ENCODE results near the gene FYB1. TPM values are rescaled to one million over a fixed set of nuclear protein-coding genes. Genes with fewer than 3 reads are reported as not detected.
A peak's percentile ranks its signal among the peaks of the same experiment; 100 is the strongest.

The FYB1 gene
- polyA plus RNA-seq, 12 donors, result 1.6 to 10.5 (median 2.2) TPM; not detected in 1

- no peak for DNase-seq
Measured at GRCh38 chr5:39160576-39161213, 58.7 kb downstream of the FYB1 start.

DNA sequence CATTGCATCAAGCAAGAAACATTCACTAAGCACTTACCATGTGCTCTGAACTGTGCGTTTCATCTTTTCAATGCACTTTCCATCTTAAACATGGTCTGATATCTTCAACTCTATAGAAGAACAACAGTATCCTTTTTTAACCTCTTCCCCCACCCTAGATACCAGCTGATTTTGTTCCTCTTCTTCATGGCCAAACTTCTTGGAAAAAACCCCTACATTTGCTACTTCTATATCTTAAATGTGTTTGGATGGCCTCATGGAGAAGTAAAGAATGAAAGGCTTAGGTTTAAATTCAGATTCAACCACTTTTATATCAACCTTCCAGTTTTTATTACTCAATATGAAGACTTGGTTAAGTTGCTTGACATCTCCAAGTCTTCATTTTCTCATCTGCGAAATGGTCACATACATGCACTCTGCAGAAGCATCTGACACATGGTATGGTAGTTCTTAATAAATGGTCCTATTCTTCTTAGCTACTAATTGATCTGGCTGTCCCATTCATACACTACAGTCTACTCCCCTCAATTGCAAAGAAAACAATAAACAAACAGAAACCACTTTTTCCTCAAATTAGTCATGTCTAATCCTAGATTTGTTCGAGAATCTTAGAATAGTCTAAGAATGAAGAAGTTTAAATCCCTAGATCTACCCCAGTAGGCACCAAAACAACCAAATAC is 59.4 kb downstream of the FYB1 start:
- DNase-seq, result no peak

DNA sequence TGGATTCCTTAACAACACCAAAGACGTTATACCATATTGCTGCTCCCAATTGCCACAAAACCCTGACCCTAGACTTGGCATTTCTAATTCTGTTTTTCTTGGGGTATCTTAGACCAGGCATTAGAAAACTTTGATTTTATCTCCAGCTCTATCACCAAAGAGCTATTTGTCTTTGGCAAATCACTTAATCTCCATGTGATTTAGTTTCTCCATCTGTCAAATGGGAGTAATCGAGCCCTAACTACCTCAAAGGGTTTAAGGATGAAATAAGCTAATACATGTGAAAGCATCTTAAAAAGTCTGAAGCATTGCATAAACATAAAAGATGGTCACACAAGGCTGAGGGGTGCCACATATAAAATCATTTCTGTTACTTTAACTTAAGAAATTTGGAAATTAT is 60.6 kb downstream of the FYB1 start:
- no peak for DNase-seq

- no peak for DNase-seq
Measured at GRCh38 chr5:39158127-39158593, 61.2 kb downstream of the FYB1 start.

DNA sequence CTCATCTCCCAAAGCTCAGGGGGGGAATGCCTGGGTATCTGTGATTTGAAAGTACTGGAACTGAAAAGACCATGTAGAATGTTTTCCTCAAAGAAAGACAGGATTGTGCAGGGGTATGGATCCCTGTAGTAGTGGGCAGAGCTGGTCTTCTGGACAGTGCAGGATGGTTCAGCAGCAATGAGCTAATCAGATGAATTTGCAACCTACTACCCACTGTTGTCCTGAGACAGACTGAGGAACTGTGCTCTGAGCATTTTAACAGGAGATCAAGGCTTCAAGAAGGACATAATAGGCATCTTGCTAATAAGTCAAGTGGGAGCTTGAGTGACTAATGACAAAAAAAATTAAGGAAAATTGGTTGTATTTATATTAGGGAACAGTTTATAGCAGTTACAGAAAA is 61.7 kb downstream of the FYB1 start:
- DNase-seq, result no peak

DNA sequence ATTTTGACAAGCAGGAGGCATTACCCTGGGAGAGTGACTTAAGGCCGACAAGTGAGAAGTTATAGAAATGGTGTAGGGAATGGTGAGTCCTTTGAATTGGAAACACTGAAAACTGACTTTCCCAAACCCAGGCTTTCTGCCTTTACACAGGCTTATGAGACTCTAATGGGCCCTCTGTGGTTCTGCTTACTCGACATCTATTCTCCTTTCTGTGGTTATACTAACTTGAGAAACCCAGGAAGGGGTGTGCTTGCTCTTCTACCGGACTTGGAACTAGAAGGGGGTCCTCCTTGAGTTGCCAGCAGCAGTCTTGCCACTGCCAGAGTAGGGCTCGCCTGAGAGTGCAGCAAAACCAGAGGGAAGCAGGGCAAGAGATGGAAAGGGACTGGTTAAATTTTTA is 63.3 kb downstream of the FYB1 start:
- no peak for DNase-seq

DNA sequence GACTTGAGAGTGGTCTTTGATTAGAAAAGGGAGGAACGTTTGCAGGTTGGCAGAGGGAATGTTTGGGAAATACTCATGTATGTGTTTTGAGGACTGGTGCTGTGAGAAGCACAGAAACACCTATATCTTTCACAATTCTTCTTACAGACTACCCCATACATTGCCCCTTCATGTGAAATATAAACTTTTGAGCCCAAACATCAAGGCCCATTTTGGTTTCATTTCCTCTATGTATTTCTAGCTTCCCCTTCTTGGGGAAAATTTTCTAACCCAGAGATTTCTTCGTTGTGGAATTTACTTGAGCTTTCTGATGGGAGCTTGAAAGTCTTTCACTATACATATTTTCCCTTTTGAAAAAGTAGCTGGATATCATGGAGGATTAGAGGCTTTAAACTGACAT is 67.6 kb downstream of the FYB1 start:
- no peak for DNase-seq

- DNase-seq, result no peak
Measured at GRCh38 chr5:39149966-39150365, 69.4 kb downstream of the FYB1 start.

DNA sequence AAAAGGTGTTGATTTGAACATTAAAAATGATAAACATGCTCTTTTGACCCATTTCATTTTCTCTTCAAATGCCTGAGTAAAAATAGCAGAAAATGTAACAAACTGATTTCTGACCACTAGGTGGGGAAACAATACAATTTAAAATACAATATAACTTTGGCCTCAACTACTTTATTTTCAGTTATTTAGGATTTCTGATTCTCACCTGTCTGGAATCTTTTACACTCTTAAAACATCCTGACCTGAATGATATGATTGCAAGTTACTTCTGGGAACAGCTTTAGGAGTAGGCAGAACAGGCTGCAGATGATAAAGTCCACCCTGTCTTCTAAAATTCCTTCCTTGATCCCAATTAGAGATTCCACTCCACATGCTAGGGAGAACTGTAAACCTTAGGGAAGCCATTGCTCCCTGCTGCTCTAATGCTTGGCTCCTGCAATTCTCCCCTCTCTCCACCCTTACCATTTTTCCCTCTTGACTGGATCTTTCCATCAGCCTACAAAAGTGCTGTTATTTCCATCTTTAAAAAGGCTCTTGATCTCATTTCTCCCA is 70.3 kb downstream of the FYB1 start:
- peak; percentile 25 for DNase-seq

DNA sequence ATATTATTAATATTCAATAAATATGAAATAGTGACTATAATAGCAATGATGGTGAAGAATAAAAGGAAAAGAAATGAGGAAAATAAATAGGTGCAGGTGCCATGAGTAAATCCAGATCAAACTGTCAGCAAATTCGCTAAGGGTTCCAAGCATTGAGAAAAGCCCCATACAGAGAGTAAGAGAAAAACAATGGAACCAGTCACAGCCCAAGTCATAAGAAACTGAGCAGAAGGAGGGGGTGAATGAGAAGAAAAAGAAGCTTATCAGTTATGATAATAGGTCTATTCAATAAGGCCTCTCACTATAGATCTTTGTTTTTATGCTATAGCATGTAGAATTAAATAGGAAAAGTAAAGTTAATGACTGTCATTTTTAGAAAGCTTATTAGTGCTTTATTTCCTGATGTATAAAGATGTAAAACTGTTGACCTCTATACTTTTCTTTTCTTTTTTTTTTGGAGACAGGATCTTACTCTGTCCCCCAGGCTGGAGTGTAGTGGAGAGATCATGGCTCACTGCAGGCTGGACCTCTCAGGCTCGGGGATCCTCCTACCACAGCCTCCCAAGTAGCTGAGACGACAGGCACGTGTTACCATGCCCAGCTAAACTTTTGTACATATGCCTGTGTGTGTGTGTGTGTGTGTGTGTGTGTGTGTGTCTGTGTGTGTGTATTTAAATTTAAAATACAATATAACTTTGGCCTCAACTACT is 72.4 kb downstream of the FYB1 start:
- no peak for DNase-seq

DNA sequence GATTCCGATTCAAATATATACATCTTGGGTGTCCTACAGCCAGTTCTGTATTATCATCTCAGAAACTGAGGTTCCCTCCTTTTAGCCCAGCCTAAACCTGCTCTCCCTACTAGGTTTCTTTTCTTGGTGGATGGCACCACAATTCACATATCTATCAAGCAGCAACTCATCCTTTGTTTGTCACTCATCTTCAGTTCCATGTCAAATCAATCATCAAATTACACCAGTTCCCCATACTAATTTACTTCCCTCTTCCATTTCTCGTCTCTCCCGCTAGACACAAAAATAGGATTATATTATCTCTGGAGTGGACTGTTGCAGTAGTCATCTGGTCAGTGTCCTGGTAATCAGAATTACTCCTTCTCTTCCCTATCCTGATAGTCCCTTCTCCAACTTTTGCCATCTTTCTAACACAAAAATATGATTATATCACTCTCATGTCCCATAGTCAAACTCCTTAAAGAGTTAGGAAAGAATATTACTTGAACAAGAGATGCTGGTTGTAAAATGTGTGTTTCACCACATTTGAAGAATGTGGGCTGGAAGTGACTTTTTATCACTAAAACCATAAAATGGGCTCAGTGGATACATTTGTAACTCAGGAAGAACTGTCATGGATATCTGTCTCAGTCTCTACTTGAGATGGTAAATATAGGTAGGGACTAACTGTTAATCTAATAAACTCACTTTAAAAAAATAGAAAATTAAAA is 76.1 kb downstream of the FYB1 start:
- no peak for DNase-seq

DNA sequence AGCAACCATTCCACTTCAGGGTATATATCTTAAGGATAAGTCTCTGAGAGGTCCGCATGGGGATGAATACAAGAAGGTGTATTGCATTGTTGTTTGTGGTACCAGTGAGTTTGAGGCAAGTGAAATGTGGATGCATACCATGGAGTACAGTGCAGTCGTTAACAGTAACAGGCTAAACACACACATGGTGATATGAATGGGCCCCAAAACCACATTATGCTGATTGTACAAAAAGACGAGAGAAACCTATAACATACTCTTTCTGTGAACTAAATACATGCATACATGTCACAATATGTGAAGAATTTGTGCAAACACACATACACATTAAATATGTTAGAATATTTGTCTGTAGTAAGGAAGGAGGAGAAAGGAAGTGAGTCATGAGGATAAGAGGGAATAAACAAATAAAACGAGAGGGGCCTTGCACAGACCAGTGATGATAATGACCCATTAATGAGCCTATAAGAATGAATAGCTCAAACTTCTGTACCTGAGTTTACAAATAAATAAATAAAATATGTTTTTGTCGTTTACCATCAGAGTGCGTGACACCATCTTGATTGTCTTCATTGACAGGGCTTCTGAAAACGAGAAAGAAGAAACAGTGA is 78.7 kb downstream of the FYB1 start:
- DNase-seq, result no peak

- no peak for DNase-seq
Measured at GRCh38 chr5:39138892-39139291, 80.5 kb downstream of the FYB1 start.

GRCh38 chr5:39137819-39138451 is 81.4 kb downstream of the FYB1 start:
- DNase-seq, result no peak

DNA sequence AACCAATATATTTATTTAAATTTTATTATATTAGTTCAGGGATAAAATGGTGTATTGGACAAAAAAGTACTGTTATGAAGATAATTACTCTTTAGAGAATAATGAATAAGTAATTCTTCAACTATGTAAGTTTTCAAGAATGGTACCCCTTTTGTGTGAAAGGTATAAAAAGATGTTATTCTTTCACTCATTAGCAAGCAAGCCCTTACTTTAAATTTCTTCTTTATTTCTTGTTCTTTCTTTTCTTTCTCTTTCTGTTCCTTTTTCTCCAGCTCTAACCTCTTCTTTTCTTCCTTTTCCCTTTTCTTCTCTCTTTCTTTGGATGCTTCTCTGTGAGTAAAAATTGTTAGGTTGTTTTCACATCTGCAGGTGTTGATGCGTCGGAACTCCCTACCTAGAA is 82.0 kb downstream of the FYB1 start:
- DNase-seq, result no peak

DNA sequence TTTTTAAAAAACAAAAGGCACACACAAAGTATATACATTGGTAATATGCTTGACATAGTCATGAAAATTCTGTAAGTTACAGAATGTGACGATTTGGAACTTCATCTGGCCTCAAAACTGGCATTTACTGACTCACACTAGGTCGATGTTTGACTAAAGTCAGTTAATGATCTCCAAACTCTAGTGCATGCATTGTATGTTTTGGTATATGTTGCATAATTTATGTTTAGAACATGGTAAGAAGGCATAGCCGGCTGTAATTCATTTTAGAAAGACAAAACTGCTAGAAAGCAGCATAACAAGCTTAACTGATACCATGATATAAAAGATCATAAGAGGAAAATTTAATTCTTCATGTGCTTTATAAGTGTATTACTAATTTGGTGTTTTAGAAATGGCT is 86.6 kb downstream of the FYB1 start:
- no peak for DNase-seq

DNA sequence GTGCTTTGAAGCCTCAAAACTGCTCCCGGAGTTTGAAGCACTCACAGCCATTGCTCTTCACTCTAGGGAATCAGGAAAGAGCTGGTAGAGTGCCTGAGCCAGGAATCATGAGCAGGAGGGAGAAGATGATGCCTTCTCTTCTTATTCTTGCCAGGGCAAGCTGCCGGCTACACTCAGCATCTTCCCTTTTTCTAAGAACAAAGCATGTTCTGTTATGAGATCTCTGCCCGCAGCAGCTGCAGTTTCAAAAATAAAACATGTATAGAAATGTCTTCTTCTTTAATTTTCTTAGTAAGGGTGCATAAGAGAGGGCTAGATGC is 87.3 kb downstream of the FYB1 start:
- no peak for DNase-seq

GRCh38 chr5:39131210-39132127 is 87.9 kb downstream of the FYB1 start:
- no peak for DNase-seq

DNA sequence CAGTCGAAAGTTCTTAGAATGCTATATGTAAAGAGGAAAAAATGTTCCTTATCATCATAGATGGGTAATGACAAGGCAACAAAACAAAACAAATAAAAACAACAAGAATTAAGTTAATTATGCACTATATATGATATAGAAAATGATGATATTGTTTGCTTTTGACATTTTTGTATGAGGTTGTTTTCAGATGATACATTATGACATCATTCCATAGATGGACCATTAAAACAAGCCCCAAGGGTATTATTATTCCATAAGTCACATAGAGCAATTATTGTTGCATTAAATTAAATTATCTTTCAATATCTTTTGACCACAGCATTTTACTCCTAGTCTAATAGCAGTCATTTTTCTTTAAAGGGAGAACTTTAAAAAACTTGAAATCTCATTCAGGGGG is 88.6 kb downstream of the FYB1 start:
- no peak for DNase-seq

GRCh38 chr5:39121922-39122321 is 97.4 kb downstream of the FYB1 start:
- DNase-seq, result no peak

Data from muscle of arm (tissue), 12 donors.